NOMO-1 treated with DMSO at 0.1 percent for 48 hours (cell line): ENCODE results near the gene ZNF286A.
A peak's percentile ranks its signal among the peaks of the same experiment; 100 is the strongest.
"Not testable (repeated sequence)": the region's sequence is repeated elsewhere in the genome, so short reads cannot be mapped to it uniquely, and the experiment has no call there.

ENCODE experiments used
- DNase-seq: peaks from one replicate; lab custom pipeline; 2025; ENCODE audit not compliant: unreplicated experiment; lab: John Stamatoyannopoulos, UW

The ZNF286A gene

DNA sequence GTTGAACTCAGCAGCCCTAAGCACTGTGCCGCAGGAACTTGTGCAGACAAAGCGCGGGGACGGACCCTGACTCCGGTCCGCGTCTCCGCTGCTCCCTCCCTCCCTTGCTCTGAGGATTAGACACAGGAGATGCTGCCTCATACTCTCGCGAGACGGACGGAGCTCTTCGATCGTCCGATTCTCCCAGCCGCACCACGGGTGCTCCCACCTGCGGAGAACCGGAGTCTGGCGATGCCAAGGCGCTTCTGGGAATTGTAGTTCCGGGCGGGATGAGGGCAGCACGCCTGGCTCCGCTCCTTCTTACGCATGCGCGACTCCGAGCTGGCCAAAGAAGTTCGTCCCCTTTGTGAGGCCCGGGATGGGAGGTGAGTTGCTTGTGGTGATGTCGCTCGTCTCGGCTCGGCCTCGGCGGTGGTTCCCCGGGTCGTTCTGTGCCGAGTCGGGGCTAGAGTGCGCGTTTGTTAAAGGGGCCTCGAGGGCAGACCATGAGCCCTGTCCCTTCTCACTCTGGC lies at the start of gene ZNF286A:
ZNF286A (plus strand) TSS at position 340 of the 512 bp plus-strand sequence. CDS start 578 bp downstream, outside the sequence.
- peak; percentile 93 for DNase-seq

DNA sequence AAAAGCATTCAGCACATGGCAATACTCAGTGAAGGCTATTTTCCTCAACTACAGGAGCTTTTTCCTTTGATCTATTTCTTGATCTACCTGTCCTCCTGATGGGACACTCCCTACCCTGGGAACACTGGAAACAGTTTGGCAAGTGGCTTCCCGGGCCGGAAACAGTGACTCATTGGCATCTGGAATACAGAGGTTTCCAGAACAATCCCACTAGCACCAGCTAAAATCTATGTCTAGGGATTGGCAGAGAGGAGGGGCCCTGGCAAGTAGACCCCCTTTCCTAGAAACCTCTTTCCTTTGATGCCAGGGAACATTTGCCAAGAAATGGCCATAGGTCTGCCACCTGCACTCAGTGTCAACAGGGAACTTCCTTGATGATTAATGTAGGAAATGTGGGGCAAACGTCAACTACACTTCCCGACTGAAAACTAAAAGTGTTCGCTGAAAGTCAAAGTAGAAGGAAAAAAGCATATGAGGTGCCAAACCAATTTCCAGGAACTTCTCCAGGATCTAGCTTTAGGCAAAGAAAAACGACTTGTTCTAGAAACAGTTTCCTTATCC lies 49.6 kb upstream of the ZNF286A start:
- no peak for DNase-seq

DNA sequence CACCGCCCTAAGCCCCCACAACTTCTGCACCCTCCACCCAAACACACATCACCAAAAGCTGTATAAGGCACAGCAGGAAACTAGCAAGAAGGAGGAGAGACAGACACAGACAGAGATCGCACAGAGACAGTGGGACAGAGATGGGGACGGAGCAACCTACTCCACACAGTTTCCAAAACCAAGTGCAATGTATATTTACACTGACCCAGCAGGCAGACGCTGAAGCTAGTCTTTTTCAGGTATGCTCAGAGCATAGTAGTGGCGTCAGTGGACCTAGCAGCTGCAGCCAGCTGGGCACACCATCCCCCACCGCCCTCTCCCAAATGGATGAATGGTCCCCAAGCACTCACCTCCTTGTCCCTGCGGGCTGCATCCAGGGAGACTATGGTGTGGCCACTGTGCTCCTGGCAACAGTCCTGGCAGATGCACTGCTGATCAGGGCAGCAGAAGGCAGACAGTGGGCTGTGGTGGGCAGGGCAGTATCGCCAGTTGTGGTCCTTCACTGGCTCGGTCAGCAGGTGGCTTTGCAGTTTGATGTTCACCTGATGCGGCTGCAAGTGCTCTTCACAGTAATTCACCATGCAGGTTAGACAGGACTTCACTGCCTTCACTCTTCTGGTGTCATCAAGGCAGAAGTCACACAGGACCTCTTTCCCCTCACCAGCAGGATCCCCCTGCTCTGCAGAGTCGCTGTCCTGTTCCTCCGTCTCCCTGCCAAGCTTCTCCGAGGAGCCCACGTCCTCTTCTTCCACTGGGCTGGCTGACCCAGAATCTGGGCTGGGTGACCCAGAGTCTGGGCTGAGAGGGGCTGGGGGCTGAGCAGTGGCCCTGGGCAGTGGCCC lies 48.6 kb upstream of the ZNF286A start:
- no peak for DNase-seq

DNA sequence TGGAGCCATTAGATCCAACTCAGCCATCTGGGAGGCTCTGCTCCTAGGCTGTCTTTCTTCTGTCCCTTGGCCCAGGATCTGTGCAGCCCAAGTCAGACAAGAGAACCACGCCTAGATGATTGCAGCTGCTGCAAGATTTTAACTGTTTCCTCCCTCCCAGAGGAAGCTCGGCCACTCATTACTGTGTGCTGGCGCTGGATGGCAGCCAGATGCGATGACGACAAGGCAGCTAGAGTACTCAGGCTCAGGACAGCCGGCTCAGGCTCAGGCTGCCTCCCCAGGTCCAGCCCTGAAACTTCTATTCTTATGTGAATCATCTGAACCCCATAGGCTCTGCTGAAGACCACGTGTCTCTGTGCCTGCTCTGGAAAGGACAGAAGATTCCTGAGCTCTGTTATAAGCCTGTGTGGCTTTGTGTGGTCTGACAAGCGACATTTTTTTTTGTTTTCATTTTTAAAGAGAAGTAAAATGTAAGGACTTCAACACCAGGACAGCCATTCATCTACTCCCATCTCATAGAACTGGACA lies 47.9 kb upstream of the ZNF286A start:
- DNase-seq, result peak; percentile 98

DNA sequence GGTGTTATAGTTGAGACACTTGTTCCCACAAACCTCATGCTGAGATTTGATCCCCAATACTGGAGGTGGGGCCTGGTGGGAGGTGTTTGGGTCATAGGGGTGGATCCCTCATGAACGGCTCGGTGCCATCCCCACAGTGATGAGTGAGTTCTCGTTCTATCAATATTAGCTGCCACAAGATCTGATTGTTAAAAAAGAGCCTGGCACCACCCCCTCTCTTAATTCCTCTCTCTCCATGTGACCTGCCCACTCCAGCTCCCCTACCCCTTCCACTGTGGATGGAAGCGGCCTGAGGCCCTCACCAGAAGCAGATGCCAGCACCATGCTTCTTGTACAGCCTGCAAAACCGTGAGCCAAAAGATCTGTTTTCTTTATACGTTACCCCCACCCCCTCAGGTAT lies 46.6 kb upstream of the ZNF286A start:
- no peak for DNase-seq

DNA sequence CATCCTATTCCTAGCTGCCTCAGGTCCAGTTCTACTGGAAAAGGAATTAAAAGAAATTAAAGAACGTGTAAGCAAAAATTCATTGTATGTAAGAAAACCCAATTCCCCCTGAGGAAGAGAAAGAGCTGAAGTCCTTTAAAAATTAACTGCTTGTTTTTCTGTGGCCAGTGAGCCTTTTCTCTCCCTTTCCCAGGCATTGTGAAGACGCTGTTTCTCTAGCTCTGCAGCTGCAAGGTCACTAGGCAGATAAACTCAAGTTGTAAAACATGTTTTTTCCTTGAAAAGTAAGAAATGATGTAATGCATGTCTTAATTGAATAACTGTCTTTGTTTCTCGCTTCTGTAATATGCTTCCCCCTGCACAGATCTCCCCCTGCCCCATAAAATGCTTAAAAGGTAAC lies 45.2 kb upstream of the ZNF286A start:
- not testable (repeated sequence) for DNase-seq

DNA sequence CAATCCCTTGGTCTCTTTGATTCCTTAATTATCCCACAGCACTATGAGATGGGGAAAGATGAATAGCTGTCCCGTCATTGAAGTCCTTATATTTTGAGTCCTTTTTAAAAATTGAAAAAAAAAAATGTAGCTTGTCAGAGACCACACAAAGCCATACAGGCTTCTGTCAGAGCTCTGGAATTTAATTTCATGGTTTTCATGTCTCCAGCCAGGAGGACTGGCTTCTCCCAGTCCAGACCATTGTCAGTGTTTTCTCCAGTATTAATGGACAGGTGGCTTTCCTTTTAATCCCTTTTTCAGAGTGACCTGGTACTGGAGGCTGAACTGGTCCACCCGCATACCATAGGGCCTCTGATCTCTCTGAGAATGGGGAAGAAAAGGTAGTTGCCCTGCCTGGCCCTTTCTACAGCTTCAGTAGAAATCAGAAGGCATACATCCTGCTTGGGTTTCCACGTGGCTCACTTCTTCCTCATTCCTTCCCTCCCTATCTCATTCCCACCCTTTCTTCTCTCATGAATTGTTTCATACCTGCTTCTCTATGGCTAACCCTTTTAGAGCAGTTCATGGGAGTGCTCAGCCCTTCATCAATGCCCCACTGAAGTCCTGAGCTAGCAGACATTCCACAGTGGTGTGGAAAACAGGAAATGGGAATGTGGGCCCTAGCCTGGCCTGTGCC lies 44.5 kb upstream of the ZNF286A start:
- no peak for DNase-seq

DNA sequence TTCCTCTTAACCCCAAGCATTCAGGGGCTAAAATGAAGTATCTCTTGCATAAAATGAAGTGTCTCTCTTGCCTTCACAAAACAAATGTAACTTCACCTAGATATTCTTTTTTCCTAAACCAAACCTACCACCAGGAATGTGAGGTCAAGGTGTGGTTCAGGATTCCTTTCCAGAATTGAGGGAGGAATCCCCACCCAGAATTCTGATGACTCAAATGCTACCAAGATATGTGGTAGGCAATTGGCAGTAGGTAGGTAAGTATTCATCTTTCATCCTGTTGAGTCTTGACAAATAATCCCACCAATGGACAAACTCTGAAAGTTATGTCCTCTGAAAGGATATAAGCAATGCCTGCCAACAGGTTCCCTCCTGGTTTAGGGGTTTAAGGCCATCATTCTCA lies 41.7 kb upstream of the ZNF286A start:
- no peak for DNase-seq

DNA sequence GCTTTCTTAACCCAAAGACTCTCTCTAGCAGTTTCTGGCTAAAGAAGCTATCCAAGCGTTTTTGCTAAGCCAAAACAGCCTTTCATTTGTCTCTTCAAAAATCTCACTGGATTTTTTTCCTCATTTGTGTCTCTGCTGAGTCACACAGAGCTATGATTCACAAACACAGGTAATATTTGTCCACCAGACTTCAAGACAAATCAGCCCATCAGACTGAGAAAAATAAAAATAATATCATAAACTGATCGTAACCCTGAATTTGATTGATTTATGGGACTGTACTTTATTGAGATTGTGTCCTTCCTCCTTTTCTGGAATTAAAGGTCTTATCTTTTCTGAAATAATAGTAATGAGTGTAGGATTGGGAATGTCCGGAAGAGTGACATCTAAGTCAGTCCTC lies 41.3 kb upstream of the ZNF286A start:
- DNase-seq, result no peak

DNA sequence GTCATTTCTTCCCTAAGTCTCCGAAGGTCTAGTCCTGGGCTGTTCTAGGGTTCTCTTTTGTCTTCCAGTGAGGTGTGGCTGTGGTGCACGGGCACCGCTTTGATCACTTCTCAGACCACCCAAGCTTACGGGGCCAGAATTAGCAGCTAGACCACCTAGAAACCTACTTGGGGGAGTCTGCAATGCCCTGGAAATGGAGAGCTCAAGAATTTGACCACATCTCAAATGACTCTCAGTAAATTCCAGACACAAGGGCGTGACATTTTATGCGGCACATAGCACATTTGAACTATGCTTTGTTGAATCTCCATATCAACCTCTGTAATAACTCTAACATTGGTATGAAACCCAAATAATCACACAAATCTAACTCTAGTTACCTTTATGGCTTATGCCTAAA lies 40.3 kb upstream of the ZNF286A start:
- no peak for DNase-seq

DNA sequence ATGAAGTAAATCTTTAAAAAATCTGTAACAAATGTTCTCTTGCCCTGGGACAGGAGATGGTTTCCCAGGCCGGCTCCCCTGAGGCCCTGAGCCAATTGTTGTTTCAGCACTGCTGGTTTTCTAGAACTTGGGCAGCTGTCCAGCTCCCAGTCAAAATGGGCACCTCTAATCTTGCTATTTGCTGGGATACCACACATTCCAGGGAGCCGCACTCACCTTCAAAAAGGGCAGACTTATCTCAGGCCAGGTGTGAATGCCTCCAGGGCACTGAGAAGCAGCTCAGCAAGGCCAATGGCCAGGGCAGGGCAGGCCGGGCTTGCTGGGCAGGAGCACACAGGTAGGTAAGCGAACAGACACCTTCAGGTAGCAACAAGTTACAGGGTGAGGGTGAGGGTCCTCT lies 39.9 kb upstream of the ZNF286A start:
- no peak for DNase-seq

DNA sequence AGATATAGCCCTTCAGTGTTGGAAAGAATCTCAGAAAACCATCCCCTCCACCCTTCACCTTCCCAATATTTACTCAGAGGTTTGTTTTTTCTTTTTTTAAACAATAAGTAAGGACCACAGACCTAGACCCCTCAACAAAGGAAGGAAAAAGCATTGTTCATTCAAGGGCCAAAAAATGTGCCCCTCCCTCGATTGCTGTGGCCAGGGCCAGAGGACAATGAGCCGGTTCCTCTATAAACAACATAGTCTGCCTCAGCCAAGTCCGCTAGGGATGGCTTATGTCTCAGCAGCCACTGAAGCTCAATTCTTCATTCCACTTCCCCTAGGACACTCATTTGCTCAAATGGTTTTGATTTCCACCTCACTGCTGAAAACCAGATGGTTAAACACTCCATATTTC lies 39.5 kb upstream of the ZNF286A start:
- no peak for DNase-seq

DNA sequence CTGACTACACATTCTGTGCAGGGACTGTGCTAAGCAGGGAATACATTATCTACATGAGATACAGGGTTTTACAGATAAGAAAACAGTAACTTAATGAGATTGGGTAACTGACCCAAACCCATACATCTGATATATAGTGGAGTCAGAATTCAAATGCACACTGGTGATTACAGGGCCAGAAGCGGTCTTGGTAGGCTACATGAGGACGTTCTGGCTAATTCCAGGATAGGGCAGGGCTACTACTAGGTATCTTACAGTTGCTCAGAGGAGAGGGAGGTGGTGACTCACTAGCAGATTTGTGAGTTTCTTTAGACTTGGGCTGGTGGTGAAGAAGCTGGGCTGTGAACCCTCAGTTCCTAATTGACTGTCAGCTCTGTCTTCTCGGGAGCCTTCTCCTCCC lies 36.9 kb upstream of the ZNF286A start:
- DNase-seq, result no peak

DNA sequence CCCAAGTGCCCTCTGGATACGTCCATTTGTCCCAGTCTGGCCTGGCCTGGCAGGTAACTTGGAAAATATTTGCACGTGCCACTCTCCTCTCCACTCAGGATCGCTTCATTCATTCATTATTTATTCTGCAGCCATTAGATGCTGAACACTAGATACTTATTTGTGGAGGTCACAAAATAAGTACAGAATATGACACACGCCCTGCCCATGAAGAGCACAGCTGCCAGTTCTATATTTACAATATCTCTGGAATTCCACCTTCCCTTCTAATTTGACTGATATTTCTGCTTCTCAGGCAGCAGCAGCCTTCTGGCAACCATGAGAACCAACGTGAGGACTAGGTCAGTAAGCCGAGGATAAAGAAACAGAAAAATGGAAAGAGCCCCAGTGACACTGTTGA lies 36.4 kb upstream of the ZNF286A start:
- no peak for DNase-seq

DNA sequence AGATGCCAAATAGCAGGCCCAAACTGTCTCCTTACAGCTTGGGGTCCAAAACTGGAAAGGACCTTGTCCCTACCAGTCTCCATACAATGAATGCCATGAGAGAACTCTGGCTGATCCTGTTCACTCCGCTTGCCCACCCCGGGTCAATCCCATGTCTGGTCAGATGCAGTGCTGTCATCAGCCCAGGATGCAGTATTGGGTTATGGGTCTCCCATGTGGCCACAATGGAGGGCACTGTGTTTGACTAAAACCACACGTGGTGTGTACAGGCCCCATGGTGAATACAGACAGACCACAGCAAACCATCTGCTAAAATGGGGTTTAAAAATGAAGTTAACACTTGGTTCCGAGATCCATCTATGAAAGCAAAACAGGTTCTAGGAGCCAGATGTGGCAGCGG lies 35.9 kb upstream of the ZNF286A start:
- DNase-seq, result no peak

DNA sequence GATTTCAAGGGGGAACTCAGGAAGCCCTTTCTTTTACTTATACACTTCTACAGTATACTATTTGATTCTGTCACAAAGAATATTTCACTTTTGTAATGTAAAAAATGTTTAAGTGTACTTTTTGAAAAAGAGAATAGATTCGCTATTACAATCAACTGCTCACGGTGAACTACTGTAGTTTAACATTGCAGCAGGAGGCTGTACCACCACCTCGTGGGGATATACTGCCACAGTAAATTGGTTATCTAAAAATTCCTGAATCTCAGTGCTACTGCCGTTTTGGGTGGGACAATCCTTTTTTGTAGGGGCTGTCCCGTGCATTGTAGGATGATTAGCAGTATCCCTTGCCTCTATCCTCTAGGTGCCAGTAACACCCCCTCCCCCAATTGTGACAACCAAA lies 30.0 kb upstream of the ZNF286A start:
- not testable (repeated sequence) for DNase-seq

DNA sequence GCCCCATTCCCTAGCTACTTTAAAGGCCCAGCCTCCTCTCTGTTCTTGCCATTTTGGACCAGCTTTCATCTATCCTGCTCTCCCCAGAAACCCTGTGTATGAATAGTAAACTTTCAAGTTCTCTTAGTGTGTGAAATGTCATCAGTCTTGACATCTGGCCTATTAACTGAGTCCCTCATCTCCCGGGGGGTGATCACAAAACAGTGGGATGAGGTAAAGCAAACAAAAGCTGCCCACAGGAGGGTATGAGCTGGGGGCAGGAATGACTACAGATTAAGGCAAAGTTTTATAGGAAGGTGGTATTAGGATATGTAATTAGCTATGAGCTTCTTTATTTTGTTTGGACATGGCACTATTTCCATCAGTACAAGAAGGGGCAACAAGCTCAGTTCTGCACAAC lies 24.9 kb upstream of the ZNF286A start:
- DNase-seq, result not testable (repeated sequence)

DNA sequence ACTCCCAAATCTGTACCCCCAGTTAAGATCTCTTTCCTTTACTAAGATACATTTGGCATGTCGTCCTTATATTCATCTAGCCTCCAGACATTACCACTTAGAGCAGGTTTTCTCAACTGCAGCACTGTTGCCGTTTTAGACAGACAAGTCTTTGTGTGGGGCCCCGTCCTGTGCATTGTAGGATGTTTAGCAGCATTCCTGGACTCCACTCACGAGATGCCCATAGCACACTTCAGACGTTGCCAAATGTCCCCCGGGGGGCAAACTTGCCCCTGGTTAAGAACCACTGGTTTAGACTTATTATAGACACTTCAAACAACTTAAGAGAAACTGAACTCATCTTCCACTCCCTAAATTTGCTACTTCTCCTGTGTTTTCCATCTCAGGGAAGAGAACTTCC lies 23.6 kb upstream of the ZNF286A start:
- DNase-seq, result not testable (repeated sequence)

DNA sequence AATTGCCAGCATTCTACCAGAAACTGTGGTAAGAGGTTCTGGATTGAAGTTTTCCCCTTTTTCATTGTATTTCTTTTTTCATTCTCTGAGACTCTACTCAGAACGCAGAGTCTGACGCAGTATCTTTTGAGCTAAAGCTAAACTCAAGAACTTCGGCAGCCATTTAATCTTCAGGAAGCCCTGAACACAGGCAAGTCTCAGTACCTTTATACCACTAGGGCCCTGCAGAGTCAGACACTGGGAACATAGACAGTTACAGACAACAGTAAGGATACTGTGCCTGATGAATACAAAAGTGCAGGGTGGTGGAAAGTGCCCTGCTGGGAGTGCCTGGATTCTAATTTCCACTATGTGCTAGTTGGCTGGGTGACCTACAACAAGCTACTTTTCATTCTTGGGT lies 16.4 kb upstream of the ZNF286A start:
- not testable (repeated sequence) for DNase-seq

DNA sequence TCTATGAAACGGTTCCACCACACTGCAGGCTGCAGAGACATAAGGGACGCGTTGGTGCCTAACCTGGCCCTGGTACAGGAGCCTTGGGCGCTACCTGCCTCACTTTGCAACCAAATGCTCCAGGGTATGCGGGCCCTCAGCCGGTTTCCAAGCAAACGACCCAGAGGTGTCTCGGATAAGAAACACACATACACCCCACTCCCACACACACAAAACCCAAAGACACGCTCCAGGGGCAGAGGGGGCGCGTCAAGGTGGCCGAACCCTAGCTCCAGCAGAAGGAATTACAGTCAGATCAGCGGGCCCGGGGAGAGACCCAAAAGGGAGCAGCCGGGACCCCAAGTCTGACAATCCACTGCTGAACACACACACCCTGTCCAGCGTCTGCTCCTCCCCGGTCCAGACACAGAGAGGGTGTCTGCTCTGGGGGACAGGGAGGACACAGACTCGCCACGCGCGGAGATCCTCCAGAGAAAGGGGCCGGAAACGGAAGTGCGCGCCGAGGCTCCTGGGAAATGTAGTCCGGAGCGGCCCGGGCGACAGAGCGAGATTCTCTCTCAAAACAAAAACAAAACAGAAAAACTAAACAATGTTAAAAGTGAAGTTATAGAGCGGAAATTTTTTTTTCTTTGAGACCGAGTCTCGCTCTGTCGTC lies 15.6 kb upstream of the ZNF286A start, which contains the start of gene TRIM16:
TRIM16 (minus strand) TSS at position 488 of the 655 bp plus-strand sequence. CDS start 32,702 bp downstream, outside the sequence.
- peak; percentile 50 for DNase-seq

DNA sequence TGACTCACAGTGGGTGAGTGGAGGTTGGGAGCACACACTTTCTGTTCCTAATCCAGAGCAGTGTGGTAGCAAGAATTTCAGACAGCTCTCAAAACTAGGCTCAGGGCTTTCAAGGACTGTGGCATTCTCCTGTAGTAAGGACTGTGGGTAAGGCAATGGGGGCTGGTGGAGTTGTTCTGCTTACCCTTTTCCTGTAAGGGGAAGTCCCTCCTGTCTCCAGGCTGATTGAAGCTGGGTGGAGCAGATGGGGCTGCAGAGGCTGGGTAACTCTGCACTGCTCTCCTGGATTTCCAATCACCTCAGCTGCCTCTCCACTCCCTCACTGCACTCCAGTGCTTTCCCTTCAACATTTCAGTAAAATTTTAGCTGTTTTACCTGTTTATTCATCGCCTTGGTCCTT lies 12.1 kb upstream of the ZNF286A start:
- not testable (repeated sequence) for DNase-seq
